GM21367 (cell line): Measurements from ENCODE around the gene LBH.

Experiments used
- ATAC-seq: cut with Tn5 transposase; IDR thresholded peaks from one replicate; pipeline ENCODE4 v1.9.1; 2021; ENCODE audit not compliant: unreplicated experiment

LBH gene

DNA sequence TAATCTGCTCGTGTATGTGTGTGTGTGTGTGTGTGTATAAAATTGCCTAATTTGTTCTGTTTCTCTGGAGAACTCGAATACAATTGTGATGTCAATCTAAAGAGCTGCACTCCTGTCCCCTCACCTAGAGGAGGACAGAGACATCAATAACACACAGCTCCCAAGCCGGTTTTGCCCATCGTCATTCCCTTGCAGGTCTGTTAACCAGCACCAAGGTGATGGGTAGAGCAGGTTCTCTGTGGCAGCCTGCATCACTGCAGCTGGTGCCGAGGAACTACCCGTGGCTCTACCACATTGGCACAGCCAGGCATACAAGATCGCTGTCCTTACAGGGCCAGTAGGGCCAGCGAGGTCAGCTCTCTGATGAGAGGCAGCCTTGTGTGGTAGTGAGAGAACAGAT, 41.0 kb downstream of the LBH start:
- no peak for ATAC-seq

DNA sequence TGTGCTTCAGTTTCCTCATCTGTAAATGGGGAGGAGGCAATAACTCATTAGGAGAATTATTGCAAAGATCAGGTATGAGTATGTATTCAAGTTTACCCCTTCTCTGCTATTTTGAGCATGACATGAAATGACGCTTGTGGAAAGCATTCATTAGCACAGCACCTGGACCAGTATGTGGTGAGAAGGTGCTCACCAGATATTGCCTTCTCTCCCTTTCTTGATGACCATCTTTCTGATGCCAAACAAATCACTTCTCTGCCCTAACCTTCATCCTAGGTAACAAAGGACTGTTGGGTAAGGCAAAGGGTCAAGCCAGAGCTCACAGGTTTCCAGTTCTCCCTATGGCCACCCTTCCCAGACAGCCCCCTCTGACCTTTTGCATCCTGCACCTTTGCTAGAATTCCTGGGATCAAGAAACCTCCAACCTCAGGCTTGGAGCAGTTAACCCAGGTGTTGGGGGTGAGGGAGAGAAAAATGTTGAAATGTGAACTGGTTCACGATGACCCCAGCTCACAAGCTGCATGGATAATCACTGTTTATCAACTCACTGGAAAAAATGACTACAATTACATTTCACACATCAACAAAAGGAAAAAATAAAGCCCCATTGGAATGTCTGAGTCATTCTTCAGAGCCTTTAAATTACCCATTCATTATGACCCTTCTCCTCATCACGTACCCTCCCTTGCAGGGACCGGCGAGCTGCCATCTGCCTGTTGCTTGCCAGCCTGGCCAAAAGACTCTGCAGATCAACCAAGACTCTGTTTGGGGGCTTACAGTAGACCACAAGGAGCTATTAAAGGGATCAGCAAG, 41.6 kb downstream of the LBH start:
- ATAC-seq = no peak

DNA sequence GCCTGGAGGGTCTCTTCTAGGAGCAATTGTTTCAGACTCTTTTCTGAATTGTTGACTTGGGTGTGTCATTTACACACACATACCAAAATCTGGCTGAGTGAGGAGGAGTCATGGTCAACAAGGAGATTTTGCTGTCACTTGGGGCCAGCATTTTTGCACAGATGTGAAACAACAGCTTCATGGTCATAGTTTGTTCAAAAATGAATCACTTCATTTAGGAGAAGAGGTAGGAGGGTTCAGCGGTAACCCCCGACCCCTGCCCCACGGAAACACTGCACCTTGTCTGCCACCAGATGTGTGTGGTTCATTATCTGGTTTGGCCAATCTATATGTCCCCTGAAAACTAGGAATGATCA, 42.2 kb downstream of the LBH start:
- no peak for ATAC-seq

DNA sequence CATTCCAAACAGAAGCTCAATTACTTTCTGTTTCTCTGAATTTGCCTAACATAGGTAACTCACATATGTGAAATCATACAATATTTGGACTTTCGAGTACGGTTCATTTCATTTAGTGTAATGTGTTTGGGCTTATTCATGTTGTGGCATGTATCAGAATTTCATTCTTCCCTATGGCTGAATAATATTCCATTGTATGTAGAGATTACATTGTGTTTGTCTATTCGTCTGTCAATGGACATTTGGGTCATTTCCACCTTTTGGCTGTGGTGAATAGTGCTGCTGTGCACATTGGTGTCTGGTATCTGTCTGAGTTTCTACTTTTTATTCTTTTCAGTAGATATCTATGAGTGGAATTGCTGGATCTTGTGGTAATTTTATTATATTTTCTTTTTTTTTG, 43.9 kb downstream of the LBH start:
- no peak for ATAC-seq

DNA sequence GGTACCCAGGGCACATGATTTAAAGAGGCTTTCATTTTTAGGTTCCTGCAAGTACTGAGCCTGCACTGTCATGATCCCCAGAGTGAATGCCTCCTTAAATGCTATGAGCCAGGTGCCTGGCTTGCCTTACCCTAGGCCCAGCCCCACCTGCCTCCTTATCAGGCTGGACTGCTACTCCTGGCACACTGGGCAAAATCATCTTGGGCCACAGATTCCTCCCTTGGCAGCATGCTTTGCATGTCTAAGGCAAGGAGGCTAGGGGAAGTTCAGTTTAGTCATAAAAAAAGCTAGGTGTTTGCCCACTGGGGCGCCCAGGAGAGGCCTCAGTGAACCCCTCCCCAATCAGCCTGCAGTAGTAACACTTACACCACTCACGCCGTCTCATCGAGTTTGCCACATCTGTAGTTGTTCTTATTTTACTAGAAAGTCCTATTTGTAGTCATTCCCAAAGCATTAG, 45.1 kb downstream of the LBH start:
- no peak for ATAC-seq

DNA sequence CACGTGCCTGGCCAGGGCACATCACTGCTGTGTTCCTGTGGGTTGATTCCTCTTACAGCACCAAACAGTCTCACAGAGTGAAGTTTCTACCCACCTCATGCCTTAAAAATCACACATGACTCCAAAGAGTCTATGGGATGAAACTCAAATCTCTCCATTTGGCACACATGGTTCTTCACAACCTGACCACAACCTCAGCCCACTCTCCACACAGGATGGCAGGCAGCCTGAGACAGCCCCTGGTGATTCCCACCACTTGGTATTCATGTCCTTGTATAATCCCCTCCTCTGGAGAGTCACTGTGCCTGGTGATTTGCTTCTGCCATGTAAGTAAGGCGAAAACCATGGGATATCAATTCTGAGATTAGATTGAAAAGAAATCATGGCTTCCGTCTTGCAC, 46.2 kb downstream of the LBH start:
- no peak for ATAC-seq

DNA sequence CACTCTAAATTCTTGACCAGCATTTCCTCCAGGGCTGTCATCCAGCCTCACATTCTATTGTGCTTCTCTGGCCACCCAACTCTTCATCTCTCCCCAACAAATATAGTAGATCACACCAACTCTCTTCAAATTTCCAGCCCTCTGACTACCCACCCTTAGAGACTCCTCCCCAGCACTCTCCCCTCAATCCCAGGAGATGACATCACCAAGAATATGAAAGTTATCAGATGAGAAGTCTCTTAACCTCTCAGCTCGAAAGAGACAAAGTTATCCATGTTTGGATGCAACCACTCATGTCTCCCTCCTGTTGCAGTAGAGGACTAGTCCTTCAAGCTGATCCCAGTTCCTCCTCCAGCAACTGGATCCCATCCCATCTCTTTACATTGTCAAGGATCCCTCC, 47.1 kb downstream of the LBH start:
- ATAC-seq = no peak

DNA sequence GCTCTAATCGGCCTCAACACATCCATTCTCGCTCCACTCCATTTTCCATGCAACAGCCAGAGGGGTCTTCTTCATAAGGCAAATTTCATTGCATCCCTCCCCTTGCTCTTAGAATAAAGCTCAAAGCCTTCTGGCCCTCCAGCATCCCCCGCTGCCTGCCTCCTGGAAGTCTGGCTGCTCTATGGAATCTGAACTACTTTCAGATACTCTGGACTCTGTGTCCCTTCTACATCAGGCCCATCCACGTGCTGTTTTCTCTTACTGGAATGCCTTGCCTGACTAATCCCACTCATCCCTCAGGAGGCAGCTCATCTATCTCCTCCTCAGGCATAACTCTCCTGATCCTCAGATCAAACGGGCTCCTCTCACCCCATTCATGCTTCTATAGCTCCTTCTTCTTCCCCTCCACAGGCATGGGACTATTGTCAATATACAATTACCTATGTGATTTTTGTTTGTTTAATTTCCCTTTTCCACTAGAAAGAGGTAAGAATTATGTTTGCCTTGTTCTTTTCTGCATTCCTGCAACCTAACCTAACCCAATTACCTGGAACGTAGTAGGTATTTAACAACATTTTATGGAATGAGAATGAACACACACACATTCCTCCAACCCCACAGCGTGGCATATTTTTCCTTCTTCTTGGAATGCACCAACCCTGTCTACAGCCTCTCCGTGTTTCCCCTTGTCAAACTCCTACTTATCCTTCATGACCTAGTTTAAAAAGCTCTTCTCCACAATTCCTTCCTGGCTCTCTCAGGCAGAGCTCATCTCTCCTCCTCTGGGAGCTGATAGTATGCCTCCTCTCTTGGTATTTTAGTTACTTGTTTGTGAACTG, 49.5 kb downstream of the LBH start:
- ATAC-seq = no peak

DNA sequence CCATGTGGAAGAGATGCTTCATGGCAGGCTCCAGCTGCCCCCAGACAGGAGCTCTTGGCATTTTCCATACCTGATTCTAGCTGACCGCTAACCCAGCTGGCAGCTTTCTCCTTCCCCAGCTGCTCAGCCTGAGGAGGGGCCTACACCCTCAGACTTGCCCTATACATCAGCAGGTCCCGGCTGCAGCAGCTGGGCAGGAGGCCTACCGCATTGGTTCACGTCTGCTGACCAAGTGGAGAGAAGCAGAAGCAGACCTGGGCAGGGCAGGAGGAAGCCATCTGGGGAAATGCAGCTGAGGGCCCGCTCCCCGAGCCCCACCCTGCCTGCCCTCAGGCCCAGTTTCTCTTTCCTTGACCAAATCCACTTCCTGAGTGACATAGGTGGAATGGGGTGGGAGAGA, 50.7 kb downstream of the LBH start:
- ATAC-seq = no peak

DNA sequence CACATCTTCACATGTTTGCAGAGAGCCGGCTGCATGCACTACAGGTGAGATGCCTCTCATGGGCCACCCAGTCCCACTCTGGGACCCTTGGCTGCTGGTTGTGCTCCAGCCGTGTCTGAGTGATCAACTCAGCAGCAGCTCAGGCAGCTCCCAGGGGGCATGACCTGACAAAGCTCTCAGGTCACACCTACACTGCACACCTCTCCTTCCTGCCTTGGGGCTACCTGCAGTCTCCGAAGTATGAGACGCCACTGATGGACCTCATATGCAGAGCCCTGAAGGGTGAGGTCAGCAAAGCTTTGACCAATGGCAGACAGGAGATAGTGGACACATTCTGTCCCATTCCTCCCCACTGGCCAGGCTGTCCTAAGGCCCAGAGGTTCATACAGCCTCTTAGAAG, 51.4 kb downstream of the LBH start:
- ATAC-seq = no peak

DNA sequence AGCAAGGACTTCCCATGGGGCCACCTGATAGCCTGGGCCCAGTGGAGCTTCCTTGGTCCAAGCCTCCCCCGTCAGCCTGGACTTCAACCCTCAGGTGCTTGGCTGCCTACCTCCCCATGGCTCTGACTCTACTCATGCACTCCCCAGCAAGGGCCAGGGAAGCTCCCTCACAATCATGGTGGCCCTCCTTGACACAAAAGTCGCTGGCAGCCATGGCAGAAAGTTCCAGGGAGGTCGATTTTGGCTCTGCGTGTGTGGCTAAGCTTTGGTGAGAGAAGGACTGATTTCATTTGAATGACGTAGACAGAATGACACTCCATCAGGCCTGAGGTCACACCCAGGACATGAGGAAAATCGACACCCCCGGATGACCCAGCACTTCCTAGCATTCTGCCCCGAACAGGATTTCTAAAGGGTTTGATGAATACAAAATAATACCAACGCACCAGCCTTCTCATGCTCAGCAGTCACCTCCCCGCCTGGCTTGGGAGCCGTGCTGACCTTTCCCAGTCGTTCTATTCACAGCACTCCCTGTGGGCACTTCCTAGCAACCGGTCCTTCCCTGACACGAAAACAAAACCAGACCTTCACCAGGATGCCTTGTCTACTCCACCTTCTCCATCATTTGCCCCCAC, 52.7 kb downstream of the LBH start:
- ATAC-seq = no peak

DNA sequence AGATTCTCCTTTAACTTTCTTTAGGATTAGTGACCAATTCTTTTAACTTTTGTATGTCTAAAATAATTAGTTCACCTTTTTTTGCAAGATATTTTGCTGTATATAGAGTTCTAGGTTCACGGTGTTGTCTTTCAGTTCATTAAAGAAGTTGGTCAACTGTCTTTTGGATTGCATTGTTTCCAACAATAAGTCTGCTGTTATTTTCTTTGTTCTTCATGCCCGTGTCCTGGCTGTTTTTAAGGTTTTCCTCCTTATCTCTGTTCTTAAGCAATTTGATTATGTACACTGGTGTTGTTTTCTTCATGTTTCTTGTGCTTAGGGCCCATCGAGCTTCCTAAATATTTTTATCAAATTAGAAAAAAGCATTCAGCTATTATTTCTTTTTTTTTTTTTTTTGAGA, 54.4 kb downstream of the LBH start:
- ATAC-seq = no peak

DNA sequence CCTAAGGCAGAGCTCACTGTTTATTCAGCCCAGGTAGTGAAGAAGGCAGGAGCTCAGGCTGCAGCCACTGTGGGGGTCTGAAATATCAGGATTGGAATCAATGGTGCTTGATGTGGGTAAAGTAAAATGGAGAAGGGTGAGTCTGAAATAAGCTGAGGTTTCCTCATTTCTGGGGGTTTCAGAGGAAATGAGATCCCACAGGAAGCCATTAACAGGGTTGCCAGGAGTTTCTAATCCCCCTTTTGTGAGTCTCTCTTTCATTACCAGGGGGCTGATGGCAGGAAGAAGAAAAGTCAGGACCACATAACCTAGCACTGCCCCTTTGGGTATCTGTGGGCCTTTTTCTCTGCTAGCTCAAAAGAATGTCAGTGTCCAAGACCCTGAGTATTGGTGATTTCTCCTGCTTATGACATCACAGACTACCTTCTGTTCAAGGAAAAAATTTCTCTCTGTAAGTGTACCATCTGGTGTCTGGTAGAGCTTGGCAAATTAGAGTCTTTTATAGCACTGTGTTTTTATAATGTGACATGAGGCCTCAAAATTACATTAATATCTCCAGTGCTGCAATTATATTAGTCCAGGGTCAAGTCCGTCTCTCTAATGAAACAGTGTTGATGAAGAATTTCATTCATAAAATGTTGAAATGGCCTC, 56.0 kb downstream of the LBH start:
- ATAC-seq = no peak

DNA sequence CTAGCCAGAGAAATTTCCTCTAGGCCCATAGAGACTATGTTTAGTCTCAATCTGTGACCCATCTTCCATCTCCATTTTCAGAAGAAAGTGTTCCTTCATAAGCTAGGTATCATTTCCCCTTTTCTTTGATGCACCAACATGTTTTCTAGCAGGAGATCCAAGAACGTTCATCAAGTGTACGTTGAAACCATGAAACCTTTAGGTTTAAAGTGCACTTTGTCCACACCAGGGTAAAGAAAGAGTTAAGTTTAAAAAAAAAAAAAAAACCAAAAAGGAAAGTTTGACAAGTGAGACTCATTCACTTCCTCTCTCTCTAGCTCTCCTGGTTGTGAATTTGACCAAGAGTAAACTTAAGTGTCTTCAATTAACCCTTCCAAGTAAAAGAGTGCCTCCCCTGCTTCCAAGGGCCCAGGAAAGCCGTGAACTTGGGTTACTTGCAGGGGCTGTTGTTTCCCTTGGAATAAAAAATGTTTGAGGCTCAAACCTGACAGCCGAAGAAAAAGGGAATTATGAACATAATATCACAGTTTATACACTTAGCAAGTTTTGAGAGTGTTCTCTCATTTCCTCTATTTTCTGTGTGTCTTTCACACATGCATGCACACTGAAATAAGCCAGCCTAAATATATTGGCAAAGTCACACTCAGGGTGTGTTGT, 56.7 kb downstream of the LBH start:
- ATAC-seq = peak; percentile 55

DNA sequence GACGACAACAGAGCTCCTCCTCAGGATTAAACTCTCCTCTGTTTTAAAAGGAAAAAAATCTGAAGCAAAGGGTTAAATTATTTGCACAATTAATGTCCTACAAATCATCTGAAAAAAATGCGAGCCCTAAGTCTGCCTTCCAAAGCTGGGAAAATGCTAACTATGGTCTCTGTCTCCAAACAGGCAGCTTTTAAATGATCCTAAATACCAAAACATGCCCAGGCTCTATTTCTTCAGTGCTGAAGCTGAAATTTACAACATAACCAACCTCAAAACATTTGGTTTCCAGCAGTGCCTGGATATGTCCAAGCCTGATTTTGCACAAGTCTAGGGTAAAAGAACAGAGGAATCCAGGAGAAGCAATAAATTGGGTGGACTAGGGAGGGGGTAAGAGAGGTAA, 57.2 kb downstream of the LBH start:
- ATAC-seq = no peak

DNA sequence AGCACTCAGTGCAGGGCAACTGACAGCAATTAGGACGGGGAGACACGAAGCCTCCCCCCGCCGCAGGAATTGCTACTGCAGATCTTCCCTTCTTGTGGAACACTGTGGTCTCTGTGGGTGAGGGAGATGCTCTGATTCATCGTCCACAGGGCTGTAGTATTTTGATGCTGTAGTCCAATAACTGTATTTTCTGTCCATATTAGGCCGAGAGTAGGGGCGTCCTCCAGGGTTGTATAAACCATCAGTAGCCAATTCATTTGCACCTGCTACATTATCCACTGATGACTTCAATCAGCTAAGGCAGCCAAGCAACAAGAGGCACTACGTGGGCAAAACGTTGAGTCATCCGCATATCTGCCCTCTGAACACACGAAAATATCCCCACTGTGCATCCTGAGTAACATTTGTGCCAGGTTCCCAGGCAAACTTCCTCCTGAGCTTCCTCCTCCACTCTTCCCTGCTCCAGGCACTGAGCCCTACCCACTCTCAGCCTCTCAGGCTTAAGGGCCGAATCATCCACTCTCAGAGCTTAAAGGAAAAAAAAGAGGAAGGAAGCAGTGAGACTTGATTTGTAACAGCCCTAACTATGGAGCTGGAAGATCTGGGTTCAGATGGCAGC, 62.1 kb downstream of the LBH start:
- no peak for ATAC-seq

DNA sequence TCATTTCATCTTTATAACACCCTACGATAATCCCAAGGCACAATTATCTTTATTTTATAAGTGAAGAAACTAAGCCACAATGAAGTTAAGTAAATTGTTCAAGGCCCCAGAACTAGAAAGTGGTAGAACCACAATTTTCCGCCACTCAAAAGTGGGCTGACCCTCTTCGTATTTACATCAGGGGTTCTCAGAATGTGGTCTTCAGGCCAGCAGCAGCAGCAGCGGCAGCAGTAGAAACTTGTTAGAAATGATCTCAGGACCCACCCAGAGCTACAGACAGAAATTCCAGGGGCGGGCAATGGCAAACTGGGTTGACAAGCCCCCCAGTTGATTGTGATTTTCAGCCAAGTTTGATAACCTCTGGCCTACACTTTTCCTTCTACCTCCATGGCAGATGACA, 62.8 kb downstream of the LBH start:
- ATAC-seq = no peak

DNA sequence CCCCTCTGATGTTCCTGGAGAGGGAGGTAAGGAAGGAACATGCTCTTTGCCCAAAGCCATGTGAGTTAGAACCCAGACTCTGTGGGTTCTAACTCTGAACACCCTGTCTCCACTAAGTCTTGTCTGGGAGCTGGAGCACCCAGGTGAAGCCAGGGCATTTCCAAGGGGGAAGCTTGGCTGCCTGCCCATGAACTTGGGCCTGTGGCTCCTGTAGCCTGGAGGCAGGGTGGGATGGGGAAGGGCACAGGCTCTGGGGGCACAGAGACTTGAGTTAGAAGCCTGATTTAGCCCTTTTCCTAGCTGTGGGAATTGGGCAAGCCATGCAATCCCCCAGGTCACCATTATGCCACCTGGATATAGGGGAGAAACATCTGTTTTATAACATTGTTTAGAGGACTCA, 65.2 kb downstream of the LBH start:
- ATAC-seq = no peak

DNA sequence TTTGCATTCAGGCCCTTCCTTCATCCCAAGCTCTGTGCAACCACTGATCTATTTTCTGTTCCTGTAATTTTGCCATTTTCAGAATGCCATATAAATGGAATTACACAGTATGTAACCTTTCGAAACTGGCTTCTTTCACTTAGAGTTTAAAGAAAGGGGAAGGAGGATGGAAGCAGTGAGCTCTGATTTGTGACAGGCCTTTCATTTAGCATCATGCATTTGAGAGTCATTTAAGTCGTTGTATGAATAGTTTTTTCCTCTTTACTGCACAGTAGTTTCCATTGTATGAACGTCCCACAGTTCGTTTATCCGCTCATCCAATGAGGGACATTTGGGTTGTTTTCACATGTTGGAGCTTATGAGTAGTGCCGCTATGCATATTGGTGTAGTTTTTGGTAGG, 67.0 kb downstream of the LBH start:
- ATAC-seq = no peak

DNA sequence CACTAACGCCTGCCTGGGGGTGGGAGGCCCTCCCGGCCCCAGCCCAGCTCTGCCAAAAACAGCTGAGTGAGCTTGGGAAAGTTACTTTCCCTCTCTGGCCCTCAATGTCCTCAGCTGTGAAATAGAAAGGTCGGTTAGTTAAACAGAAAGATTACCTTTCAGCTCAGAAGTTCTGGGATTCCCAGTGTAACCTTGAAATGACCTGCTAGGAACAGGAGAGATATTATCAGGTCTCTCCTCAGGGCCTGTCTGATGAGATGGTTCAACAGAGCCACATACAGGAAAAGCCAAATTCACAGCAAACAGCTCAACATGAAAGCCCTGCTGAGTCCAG, 68.8 kb downstream of the LBH start:
- no peak for ATAC-seq
